ENCODE results near the gene RGR.

DNA sequence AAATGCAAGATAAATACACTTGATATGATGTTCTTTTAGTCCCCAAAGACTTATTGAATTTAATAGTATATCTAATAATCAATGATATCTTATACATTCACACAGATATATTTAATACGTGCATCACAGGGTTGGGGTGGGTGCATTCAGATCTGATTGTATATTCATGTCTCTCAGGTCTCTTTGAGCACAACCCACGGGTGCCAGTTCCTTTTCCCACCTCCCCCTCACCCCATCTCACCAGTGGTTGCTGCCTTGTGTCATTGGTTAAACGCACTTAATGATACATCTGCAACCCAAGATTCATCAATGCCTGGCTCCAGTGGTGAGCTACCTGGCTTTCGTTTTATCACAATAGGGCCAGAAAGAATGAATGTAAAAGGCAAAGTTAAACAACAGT lies 9.8 kb upstream of the RGR start:
- TF ChIP-seq EZH2 (IDR thresholded peaks at IDR 0.05; ENCODE audit: borderline replicate concordance, low read length) = no peak
- TF ChIP-seq, protein P1, sequence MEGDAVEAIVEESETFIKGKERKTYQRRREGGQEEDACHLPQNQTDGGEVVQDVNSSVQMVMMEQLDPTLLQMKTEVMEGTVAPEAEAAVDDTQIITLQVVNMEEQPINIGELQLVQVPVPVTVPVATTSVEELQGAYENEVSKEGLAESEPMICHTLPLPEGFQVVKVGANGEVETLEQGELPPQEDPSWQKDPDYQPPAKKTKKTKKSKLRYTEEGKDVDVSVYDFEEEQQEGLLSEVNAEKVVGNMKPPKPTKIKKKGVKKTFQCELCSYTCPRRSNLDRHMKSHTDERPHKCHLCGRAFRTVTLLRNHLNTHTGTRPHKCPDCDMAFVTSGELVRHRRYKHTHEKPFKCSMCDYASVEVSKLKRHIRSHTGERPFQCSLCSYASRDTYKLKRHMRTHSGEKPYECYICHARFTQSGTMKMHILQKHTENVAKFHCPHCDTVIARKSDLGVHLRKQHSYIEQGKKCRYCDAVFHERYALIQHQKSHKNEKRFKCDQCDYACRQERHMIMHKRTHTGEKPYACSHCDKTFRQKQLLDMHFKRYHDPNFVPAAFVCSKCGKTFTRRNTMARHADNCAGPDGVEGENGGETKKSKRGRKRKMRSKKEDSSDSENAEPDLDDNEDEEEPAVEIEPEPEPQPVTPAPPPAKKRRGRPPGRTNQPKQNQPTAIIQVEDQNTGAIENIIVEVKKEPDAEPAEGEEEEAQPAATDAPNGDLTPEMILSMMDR (conservative IDR thresholded peaks at IDR 0.05 in 1 of 2, IDR thresholded peaks at IDR 0.05 in 1 of 2; ENCODE audit: extremely low read depth in 1 of 2, insufficient read depth in 1 of 2, low read depth in 1 of 2, low read length in 2 of 2) = no peak
